ENCODE data around the gene SPATA6L. TPM values are rescaled to one million over a fixed set of nuclear protein-coding genes. Genes with fewer than 3 reads are reported as not detected.
A peak's percentile ranks its signal among the peaks of the same experiment; 100 is the strongest.

SPATA6L gene
- total and polyA plus RNA-seq, 10 of the 15 experiments (the other 5 are each of a cell fraction or from before 2014, with no cell fraction given), result 0.37 to 1.6 (median 0.91) TPM

DNA sequence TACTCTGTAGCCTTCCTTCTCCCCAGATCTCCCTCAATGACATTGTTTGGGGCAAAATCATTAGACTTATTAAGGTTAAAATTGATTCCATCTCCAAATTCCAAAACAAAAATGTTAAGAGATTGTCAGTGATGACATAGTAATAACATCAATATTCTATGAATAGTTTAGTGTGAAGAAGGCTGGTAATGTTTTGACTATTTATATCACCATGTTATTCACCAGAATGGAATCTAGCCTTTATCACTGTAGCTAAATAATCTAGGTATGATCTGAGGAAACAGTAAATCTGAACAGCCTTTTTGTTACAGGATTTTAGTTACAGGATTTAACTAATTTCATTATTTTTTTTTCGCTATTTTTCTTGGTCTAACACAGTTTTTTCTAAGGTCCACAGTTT is 5.1 kb downstream of the SPATA6L start:
- RAD21 ChIA-PET (ENCODE audit: unreplicated experiment), result no interaction called here
- Histone ChIP-seq H3K4me3 (0 out of 2 replicates have a peak overlapping the region, but pooled peaks have one; percentile 85), H3K36me3 (ENCODE audit: control insufficient read depth in 2 of 2, insufficient read depth in 2 of 2, low read length in 1 of 2) (no peaks in the 10 kb centered on the region), H3K27me3 (replicated peaks in 1 of 2; ENCODE audit: control insufficient read depth in 2 of 2, insufficient read depth in 2 of 2, low read length in 1 of 2) (no peaks in the 10 kb centered on the region), H3K27ac (ENCODE audit: control insufficient read depth, insufficient read depth) (no peak overlapping the region), H3K4me1 (ENCODE audit: control insufficient read depth, insufficient read depth, low read length) (peaks cover 21% of the 10 kb centered on the region), H3K9ac (ENCODE audit: control insufficient read depth, insufficient read depth, low read length) (peak overlapping the region; percentile 73; the same call in 1 of the 2 replicates), H3K79me2 (ENCODE audit: control insufficient read depth, insufficient read depth, low read length) (peaks cover 5% of the 10 kb centered on the region), H4K20me1 (ENCODE audit: control insufficient read depth, insufficient read depth) (no peaks in the 10 kb centered on the region; the same call in 1 of the 2 replicates), H2AFZ (ENCODE audit: control insufficient read depth, low read depth, low read length) (peak overlapping the region; percentile 97; the same call in 1 of the 2 replicates), H3K4me2 (ENCODE audit: control insufficient read depth, insufficient read depth) (peak overlapping the region; percentile 100), H3K9me3 (replicated peaks; ENCODE audit: control insufficient read depth, insufficient read depth, low read length) (no peaks in the 10 kb centered on the region)
- ATAC-seq, result no peak
- CTCF ChIA-PET, result interaction anchor here (0.6 to 1.0 kb wide), 2 partner anchors 16 to 834 kb away, joined by 3 read pairs; no protein-coding TSS in a partner anchor
- DNase-seq (ENCODE audit: low read depth, low spot score), result no peak
- no peak for FAIRE-seq
- WGBS (ENCODE audit: insufficient coverage, insufficient replicate concordance, low lambda C conversion rate, missing lambda C conversion rate), result 0% methylated on average over 1 of the region's 1 CpG
- intact Hi-C loops (cut with micrococcal nuclease; ENCODE audit: unreplicated experiment) (loop anchor here (10.0 kb wide), 1 partner anchor 784 kb away; no protein-coding TSS in a partner anchor), in situ Hi-C loops (cut with MboI) (no loop called here)
- SMC1A ChIA-PET (ENCODE audit: uncharacterized antibody, unreplicated experiment), result interaction anchor here (1.6 to 2.1 kb wide), 3 partner anchors 24 to 79 kb away, joined by 4 to 5 read pairs (median 4); no protein-coding TSS in a partner anchor
- BruUV-seq (replicated peaks), result no TSS peak
- TF ChIP-seq BHLHE40 (IDR thresholded peaks at IDR 0.05; ENCODE audit: borderline replicate concordance in 1 of 2, low read depth in 2 of 2, low read length in 1 of 2) (no peak), NBN (IDR thresholded peaks at IDR 0.05) (no peak), ZNF384 (IDR thresholded peaks at IDR 0.05; ENCODE audit: borderline replicate concordance, low read depth, low read length) (no peak), MEF2B (IDR thresholded peaks at IDR 0.05; ENCODE audit: partially characterized antibody, poor library complexity, severe bottlenecking) (no peak), HDAC2 (IDR thresholded peaks at IDR 0.05) (no peak), STAT3 (IDR thresholded peaks at IDR 0.05; ENCODE audit: low read depth, low read length) (no peak)
- TF ChIP-seq, protein P1, sequence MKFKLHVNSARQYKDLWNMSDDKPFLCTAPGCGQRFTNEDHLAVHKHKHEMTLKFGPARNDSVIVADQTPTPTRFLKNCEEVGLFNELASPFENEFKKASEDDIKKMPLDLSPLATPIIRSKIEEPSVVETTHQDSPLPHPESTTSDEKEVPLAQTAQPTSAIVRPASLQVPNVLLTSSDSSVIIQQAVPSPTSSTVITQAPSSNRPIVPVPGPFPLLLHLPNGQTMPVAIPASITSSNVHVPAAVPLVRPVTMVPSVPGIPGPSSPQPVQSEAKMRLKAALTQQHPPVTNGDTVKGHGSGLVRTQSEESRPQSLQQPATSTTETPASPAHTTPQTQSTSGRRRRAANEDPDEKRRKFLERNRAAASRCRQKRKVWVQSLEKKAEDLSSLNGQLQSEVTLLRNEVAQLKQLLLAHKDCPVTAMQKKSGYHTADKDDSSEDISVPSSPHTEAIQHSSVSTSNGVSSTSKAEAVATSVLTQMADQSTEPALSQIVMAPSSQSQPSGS (IDR thresholded peaks at IDR 0.05; ENCODE audit: low read length), result no peak
- TF ChIP-seq, protein P2, sequence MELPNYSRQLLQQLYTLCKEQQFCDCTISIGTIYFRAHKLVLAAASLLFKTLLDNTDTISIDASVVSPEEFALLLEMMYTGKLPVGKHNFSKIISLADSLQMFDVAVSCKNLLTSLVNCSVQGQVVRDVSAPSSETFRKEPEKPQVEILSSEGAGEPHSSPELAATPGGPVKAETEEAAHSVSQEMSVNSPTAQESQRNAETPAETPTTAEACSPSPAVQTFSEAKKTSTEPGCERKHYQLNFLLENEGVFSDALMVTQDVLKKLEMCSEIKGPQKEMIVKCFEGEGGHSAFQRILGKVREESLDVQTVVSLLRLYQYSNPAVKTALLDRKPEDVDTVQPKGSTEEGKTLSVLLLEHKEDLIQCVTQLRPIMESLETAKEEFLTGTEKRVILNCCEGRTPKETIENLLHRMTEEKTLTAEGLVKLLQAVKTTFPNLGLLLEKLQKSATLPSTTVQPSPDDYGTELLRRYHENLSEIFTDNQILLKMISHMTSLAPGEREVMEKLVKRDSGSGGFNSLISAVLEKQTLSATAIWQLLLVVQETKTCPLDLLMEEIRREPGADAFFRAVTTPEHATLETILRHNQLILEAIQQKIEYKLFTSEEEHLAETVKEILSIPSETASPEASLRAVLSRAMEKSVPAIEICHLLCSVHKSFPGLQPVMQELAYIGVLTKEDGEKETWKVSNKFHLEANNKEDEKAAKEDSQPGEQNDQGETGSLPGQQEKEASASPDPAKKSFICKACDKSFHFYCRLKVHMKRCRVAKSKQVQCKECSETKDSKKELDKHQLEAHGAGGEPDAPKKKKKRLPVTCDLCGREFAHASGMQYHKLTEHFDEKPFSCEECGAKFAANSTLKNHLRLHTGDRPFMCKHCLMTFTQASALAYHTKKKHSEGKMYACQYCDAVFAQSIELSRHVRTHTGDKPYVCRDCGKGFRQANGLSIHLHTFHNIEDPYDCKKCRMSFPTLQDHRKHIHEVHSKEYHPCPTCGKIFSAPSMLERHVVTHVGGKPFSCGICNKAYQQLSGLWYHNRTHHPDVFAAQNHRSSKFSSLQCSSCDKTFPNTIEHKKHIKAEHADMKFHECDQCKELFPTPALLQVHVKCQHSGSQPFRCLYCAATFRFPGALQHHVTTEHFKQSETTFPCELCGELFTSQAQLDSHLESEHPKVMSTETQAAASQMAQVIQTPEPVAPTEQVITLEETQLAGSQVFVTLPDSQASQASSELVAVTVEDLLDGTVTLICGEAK (IDR thresholded peaks at IDR 0.05; ENCODE audit: borderline replicate concordance), result no peak
- TF ChIP-seq, protein P3, sequence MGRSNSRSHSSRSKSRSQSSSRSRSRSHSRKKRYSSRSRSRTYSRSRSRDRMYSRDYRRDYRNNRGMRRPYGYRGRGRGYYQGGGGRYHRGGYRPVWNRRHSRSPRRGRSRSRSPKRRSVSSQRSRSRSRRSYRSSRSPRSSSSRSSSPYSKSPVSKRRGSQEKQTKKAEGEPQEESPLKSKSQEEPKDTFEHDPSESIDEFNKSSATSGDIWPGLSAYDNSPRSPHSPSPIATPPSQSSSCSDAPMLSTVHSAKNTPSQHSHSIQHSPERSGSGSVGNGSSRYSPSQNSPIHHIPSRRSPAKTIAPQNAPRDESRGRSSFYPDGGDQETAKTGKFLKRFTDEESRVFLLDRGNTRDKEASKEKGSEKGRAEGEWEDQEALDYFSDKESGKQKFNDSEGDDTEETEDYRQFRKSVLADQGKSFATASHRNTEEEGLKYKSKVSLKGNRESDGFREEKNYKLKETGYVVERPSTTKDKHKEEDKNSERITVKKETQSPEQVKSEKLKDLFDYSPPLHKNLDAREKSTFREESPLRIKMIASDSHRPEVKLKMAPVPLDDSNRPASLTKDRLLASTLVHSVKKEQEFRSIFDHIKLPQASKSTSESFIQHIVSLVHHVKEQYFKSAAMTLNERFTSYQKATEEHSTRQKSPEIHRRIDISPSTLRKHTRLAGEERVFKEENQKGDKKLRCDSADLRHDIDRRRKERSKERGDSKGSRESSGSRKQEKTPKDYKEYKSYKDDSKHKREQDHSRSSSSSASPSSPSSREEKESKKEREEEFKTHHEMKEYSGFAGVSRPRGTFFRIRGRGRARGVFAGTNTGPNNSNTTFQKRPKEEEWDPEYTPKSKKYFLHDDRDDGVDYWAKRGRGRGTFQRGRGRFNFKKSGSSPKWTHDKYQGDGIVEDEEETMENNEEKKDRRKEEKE (IDR thresholded peaks at IDR 0.05), result no peak
- TF ChIP-seq, protein P4, sequence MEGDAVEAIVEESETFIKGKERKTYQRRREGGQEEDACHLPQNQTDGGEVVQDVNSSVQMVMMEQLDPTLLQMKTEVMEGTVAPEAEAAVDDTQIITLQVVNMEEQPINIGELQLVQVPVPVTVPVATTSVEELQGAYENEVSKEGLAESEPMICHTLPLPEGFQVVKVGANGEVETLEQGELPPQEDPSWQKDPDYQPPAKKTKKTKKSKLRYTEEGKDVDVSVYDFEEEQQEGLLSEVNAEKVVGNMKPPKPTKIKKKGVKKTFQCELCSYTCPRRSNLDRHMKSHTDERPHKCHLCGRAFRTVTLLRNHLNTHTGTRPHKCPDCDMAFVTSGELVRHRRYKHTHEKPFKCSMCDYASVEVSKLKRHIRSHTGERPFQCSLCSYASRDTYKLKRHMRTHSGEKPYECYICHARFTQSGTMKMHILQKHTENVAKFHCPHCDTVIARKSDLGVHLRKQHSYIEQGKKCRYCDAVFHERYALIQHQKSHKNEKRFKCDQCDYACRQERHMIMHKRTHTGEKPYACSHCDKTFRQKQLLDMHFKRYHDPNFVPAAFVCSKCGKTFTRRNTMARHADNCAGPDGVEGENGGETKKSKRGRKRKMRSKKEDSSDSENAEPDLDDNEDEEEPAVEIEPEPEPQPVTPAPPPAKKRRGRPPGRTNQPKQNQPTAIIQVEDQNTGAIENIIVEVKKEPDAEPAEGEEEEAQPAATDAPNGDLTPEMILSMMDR (IDR thresholded peaks at IDR 0.05 in 2 of 3, conservative IDR thresholded peaks at IDR 0.05 in 1 of 3; ENCODE audit: control insufficient read depth in 2 of 3, extremely low read depth in 1 of 3, insufficient read depth in 1 of 3, low read depth in 3 of 3, low read length in 3 of 3), result no peak
- POLR2A ChIA-PET, result interaction anchor here (0.6 kb wide), 1 partner anchor 751 kb away, joined by 3 read pairs; no protein-coding TSS in a partner anchor

All from GM12878 (cell line).